Measurements from ENCODE around the gene MCOLN2. TPM values are rescaled to one million over a fixed set of nuclear protein-coding genes. Genes with fewer than 3 reads are reported as not detected.

MCOLN2 gene
- total RNA-seq, 1 experiment from 2014 or later = 11.3 TPM

DNA sequence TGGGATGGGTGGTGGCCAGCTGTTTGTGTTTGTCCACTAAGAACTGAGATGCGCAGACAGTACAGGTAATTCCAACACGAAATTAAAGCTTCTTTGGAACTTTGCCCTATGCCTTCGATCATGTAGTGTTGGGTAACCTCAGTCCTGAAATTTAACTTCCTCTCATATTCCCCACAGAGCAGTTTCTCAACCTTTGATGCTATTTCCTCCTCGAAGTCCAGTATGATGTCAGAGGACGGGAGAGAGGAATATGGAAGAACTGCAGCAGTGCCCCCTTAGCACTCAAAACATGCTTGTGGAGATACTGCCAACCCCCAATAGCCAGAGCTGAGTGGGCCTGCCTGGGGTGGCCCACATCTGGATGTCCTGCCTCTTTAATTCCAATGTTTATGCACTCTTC is 107.5 kb downstream of the MCOLN2 start:
- H3K27me3 ChIP-seq (ENCODE audit: insufficient read depth, low read length) = no peaks in the 10 kb centered on the region
- no peak for TF ChIP-seq EZH2 (IDR thresholded peaks at IDR 0.05)
- TF ChIP-seq ZFX (IDR thresholded peaks at IDR 0.05) = no peak
- TF ChIP-seq, protein P1, sequence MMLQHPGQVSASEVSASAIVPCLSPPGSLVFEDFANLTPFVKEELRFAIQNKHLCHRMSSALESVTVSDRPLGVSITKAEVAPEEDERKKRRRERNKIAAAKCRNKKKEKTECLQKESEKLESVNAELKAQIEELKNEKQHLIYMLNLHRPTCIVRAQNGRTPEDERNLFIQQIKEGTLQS (IDR thresholded peaks at IDR 0.05) = no peak
- no peak for TF ChIP-seq ZNF274 (IDR thresholded peaks at IDR 0.05; ENCODE audit: low read depth, low read length)
- TF ChIP-seq, protein P2, sequence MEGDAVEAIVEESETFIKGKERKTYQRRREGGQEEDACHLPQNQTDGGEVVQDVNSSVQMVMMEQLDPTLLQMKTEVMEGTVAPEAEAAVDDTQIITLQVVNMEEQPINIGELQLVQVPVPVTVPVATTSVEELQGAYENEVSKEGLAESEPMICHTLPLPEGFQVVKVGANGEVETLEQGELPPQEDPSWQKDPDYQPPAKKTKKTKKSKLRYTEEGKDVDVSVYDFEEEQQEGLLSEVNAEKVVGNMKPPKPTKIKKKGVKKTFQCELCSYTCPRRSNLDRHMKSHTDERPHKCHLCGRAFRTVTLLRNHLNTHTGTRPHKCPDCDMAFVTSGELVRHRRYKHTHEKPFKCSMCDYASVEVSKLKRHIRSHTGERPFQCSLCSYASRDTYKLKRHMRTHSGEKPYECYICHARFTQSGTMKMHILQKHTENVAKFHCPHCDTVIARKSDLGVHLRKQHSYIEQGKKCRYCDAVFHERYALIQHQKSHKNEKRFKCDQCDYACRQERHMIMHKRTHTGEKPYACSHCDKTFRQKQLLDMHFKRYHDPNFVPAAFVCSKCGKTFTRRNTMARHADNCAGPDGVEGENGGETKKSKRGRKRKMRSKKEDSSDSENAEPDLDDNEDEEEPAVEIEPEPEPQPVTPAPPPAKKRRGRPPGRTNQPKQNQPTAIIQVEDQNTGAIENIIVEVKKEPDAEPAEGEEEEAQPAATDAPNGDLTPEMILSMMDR (IDR thresholded peaks at IDR 0.05 in 2 of 3, conservative IDR thresholded peaks at IDR 0.05 in 1 of 3; ENCODE audit: borderline replicate concordance in 1 of 3, insufficient read depth in 1 of 3, low read depth in 2 of 3, low read length in 2 of 3) = no peak
- intact Hi-C loops (cut with micrococcal nuclease) = no loop called here
- RAD21 ChIA-PET (ENCODE audit: low non-redundant PET in 1 of 2, low total read pairs in 2 of 2, uncharacterized antibody in 2 of 2, unreplicated experiment in 2 of 2) = no interaction called here
- DNase-seq (ENCODE audit: low read depth, low spot score) (no peak), ATAC-seq (no peak)
- H3K9me2 ChIP-seq (ENCODE audit: insufficient read depth) = no peaks in the 10 kb centered on the region
- POLR2A ChIA-PET = interaction anchor here (1.0 kb wide), 1 partner anchor 15 kb away, joined by 3 read pairs; no protein-coding TSS in a partner anchor
- H2AFZ ChIP-seq (ENCODE audit: low read depth, low read length, poor library complexity, severe bottlenecking) = no peak overlapping the region
- no peaks in the 10 kb centered on the region for H3K9me3 ChIP-seq (ENCODE audit: control insufficient read depth in 1 of 2, insufficient read depth in 1 of 2, low read depth in 1 of 2, low read length in 2 of 2)
- H3K9ac ChIP-seq (ENCODE audit: low read length) = no peak overlapping the region
- no TSS peak for BruUV-seq (replicated peaks)
- H3K4me3 ChIP-seq (replicated peaks in 1 of 2; ENCODE audit: low read depth in 1 of 2, low read length in 2 of 2) = no peak overlapping the region
- H3K4me1 ChIP-seq (ENCODE audit: control insufficient read depth in 1 of 2, insufficient read depth in 2 of 2, low read length in 2 of 2) = peaks cover 0 to 18% of the 10 kb centered on the region in 2 experiments; a peak in 1 of 4 replicates
- no peak overlapping the region for H3K4me2 ChIP-seq (ENCODE audit: low read length)
- CTCF ChIA-PET = no interaction called here
- peaks cover 4 to 22% of the 10 kb centered on the region in 2 experiments; a peak in 3 of 4 replicates for H3K36me3 ChIP-seq (ENCODE audit: control insufficient read depth in 1 of 2, insufficient read depth in 2 of 2, low read length in 2 of 2)
- no peaks in the 10 kb centered on the region for H4K20me1 ChIP-seq (ENCODE audit: insufficient read depth)
- no peak overlapping the region for H3K27ac ChIP-seq (ENCODE audit: low read depth, low read length)
- H3K79me2 ChIP-seq (ENCODE audit: insufficient read depth, low read length) = peaks cover 64% of the 10 kb centered on the region

DNA sequence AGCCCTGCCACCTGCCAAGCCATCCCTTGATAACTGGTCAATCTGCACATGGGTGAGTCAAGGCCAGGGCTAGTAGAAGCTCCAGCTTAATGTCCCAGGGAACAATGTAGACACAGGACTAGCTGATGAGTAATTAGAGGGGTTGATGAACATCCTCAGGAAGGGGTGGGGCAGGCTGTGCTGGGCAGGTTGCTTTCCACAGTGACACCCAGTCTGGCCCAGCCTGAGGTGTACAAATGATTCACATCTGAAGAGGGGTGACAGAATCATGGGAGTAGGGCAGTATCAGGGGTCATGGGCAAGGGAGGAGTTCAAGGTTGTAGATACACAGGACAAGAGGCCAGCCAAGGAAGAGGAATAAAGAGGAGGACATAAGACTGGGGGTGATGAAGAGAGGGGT is 108.2 kb downstream of the MCOLN2 start:
- no peak overlapping the region for H3K27ac ChIP-seq (ENCODE audit: low read depth, low read length)
- TF ChIP-seq POLR2AphosphoS5 (IDR thresholded peaks at IDR 0.05; ENCODE audit: low read depth, low read length) (no peak), EZH2 (IDR thresholded peaks at IDR 0.05) (no peak), FOSL1 (IDR thresholded peaks at IDR 0.05; ENCODE audit: low read depth) (no peak), JUND (IDR thresholded peaks at IDR 0.05) (no peak), YY1 (IDR thresholded peaks at IDR 0.05; ENCODE audit: extremely low read depth, insufficient replicate concordance, low read depth, low read length) (no peak), ZFX (IDR thresholded peaks at IDR 0.05) (no peak), CBX3 (IDR thresholded peaks at IDR 0.05; ENCODE audit: low read depth) (no peak), RAD21 (IDR thresholded peaks at IDR 0.05; ENCODE audit: low read depth) (no peak), CEBPB (IDR thresholded peaks at IDR 0.05; ENCODE audit: low read depth) (no peak)
- TF ChIP-seq, protein P3, sequence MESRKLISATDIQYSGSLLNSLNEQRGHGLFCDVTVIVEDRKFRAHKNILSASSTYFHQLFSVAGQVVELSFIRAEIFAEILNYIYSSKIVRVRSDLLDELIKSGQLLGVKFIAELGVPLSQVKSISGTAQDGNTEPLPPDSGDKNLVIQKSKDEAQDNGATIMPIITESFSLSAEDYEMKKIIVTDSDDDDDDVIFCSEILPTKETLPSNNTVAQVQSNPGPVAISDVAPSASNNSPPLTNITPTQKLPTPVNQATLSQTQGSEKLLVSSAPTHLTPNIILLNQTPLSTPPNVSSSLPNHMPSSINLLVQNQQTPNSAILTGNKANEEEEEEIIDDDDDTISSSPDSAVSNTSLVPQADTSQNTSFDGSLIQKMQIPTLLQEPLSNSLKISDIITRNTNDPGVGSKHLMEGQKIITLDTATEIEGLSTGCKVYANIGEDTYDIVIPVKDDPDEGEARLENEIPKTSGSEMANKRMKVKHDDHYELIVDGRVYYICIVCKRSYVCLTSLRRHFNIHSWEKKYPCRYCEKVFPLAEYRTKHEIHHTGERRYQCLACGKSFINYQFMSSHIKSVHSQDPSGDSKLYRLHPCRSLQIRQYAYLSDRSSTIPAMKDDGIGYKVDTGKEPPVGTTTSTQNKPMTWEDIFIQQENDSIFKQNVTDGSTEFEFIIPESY (IDR thresholded peaks at IDR 0.05; ENCODE audit: extremely low read depth, insufficient replicate concordance, low read length) = no peak
- TF ChIP-seq, protein P2 (IDR thresholded peaks at IDR 0.05 in 2 of 3, conservative IDR thresholded peaks at IDR 0.05 in 1 of 3; ENCODE audit: borderline replicate concordance in 1 of 3, insufficient read depth in 1 of 3, low read depth in 2 of 3, low read length in 2 of 3) = no peak

More for the DNA sequence above, 108.2 kb downstream of the MCOLN2 start:
- intact Hi-C loops (cut with micrococcal nuclease) = no loop called here
- Histone ChIP-seq H3K4me1 (ENCODE audit: control insufficient read depth in 1 of 2, insufficient read depth in 2 of 2, low read length in 2 of 2) (peaks cover 0 to 15% of the 10 kb centered on the region in 2 experiments; a peak in 1 of 4 replicates), H4K20me1 (ENCODE audit: insufficient read depth) (no peaks in the 10 kb centered on the region), H3K36me3 (ENCODE audit: control insufficient read depth in 1 of 2, insufficient read depth in 2 of 2, low read length in 2 of 2) (peaks cover 4 to 22% of the 10 kb centered on the region in 2 experiments; a peak in 3 of 4 replicates), H3K79me2 (ENCODE audit: insufficient read depth, low read length) (peaks cover 65% of the 10 kb centered on the region), H3K9me2 (ENCODE audit: insufficient read depth) (no peaks in the 10 kb centered on the region), H3K9ac (ENCODE audit: low read length) (no peak overlapping the region), H3K4me3 (replicated peaks in 1 of 2; ENCODE audit: low read depth in 1 of 2, low read length in 2 of 2) (no peak overlapping the region), H3K4me2 (ENCODE audit: low read length) (no peak overlapping the region), H3K9me3 (ENCODE audit: control insufficient read depth in 1 of 2, insufficient read depth in 1 of 2, low read depth in 1 of 2, low read length in 2 of 2) (no peaks in the 10 kb centered on the region), H3K27me3 (ENCODE audit: insufficient read depth, low read length) (no peaks in the 10 kb centered on the region), H2AFZ (ENCODE audit: low read depth, low read length, poor library complexity, severe bottlenecking) (no peak overlapping the region)
- POLR2A ChIA-PET = interaction anchor here (1.0 kb wide), 1 partner anchor 14 kb away, joined by 3 read pairs; no protein-coding TSS in a partner anchor
- ATAC-seq (no peak), DNase-seq (ENCODE audit: low read depth, low spot score) (no peak)
- RAD21 ChIA-PET (ENCODE audit: low non-redundant PET in 1 of 2, low total read pairs in 2 of 2, uncharacterized antibody in 2 of 2, unreplicated experiment in 2 of 2) = no interaction called here
- CTCF ChIA-PET = no interaction called here
- no TSS peak for BruUV-seq (replicated peaks)
